HG02588 (cell line): ENCODE data around the gene IL22RA2.

Source experiments
- ATAC-seq: cut with Tn5 transposase; IDR thresholded peaks from one replicate; pipeline ENCODE4 v1.9.1; 2021; ENCODE audit warnings: mild to moderate bottlenecking, moderate library complexity; ENCODE audit not compliant: unreplicated experiment

Gene IL22RA2

DNA sequence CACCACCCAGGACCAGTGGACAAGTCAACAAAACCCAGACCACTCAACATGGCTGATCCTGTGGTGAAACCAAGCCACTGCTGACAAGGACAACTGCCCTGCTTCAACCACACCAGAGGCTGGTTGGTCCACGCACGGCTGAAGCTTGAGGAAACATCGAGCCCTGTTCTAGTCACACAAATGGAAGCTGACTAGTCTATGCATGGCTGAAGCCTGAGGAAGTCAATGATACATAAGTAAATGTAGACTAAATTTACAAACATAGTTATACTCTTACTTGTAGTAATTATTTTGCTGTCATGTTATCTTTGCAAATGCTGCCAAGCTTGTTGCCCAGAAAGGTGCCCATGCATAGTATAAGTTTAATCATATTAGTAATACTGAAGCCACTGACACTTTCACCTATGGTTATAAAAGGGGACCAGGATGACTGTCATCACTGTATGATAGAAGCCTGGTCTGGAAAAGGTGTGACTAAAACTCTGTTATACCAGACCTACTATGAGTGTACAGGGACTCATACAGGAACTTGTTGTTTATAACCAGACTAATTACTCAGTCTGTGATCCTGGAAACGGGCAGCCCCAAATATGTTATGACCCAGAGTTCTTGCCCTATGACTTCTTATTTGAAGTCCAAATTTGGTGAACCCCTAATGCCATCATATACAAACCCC lies 5.6 kb downstream of the IL22RA2 start:
- no peak for ATAC-seq

DNA sequence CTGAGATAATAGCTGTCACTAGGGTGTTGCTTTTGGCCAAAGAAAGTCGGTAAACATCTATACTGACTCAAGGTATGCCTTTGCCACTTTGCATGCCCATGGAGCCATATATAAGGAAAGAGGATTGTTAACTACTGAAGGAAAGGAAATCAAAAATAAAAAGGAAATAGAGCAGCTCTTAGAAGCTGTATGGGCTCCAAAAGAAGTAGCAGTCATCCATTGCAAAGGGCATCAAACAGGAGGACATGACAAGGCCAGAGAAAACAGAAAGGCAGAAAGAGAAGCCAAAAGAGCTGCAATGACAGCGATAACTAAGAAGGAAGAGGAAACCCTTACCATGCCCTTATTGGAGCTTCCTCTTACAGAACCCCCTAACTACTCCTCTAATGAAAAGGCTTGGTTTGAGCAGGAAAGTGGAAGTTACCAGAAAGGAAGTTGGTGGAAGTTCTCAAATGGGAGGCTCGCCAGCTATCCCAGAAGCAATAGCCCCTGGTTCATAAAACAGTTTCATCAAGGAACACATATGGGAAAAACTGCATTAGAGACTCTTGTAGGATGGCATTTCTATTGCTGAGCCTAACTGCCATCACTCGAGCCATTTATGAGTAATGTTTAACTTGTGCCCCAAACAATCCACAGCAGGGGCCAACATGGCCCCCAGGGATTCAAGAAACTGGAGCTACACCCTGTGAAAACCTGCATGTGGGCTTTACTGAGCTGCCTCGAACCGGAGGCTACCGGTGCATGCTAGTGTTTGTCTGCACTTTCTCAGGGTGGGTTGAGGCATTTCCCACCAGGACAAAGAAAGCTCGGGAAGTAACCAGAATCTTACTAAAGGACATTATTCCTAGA lies 7.0 kb downstream of the IL22RA2 start:
- ATAC-seq, result no peak

DNA sequence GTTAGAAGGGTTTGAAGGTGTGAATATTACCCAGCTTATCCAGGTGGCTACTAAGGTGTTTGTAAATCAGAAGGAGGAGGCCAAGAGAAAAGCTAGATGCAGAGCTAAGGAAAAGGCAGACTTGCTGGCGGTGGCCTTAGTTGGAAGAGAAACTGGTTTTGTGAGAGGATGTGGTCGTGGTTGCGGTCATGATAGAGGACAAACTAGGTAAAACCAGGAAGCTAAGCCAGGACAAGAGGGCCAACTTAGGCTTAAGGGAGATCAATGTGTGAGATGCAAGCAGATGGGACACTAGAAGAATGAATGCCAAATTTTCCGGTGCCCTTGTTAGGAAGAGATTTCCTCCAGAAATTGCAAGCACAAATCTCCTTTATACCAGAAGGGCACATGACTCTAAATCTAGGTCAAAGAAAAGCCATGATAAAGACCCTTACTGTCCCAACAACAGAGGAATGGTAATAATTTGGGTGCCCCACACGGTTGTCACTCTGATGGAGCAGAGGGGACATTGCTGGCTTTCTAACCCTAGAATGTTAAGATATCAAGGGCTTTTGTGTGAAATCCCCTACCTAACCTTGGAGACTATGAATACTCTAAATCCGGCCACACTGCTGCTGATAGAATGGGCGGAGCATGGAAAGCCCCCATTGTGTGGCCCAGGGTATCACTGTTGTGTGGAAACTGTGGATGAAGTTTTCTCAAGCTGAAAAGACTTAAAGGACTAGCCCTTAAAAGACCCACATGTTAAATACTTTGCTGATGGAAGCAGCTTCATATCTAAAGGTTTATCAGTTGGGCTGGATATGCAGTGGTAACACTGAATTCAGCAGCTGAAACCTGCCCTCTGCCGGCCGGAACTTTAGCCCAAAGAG lies 7.8 kb downstream of the IL22RA2 start:
- no peak for ATAC-seq

- ATAC-seq, result no peak
Measured at GRCh38 chr6:137163732-137164318, 9.6 kb downstream of the IL22RA2 start.

DNA sequence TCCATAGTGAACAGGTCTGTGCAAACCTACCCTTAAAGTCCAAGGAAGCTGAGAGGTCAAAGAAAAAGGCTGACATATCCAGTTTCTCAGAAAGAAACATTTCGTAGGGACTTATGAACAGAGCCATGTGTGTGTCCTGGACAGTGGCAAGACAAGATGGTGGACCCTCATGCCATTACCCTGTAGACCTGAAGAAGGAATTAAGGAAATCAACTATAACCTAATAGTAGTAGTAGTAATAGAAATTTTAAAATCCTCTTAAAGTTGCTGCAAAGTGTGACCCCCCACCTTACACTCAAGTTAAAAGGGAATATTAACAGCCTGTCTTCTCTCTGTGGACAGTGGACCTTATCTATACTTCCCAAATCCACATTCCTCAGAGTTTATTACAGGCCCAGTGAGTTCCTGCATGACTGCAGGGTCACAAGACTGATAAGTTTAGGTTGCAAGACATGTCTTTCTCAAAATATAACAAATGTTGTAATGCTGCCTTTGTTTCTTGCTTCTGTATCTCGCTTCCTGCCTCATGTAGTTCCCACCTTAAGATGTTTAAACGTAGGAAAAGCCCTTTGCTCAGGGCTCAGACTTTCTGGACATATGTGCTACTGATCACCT lies 10.6 kb downstream of the IL22RA2 start:
- ATAC-seq, result no peak

GRCh38 chr6:137161949-137162348 lies 11.5 kb downstream of the IL22RA2 start:
- no peak for ATAC-seq

GRCh38 chr6:137160763-137161162 lies 12.7 kb downstream of the IL22RA2 start:
- no peak for ATAC-seq

DNA sequence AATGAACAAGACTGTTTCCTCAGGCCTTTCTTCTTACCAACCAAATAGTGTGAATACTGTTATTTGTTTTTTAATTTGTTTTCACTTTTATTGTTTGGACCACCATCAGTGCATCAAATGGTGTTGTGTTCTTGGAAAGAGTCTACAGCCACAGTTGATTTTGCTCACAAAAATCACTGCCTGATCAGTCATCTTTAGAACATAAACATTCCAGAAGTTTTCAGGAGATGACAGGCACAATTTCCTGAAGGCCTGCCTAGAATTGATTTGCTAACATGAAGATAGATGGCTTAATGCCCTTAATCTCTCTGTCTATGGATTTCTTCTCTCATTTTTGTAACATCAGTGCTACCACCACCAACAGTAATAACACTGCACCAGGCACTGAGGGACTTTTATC lies 13.5 kb downstream of the IL22RA2 start:
- no peak for ATAC-seq

- ATAC-seq, result no peak
Measured at GRCh38 chr6:137157601-137158000, 15.8 kb downstream of the IL22RA2 start.

DNA sequence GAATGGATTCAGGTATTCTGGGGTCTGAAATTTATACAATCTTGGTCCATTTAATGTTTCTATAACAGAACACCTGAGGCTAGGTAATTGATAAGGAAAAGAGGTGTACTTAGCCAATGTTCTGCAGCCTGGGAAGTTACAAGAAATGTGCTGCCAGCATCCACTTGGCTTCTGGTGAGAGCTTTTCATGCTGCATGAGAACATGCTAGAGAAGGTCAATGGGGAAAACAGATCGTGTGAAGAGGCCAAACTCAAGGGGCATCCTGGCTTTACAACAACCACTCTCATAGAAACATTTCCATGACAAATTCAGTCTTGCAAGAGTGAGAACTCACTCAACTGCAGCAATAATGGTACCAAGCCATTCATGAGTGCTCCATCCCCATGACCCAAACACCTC lies 16.8 kb downstream of the IL22RA2 start:
- no peak for ATAC-seq

DNA sequence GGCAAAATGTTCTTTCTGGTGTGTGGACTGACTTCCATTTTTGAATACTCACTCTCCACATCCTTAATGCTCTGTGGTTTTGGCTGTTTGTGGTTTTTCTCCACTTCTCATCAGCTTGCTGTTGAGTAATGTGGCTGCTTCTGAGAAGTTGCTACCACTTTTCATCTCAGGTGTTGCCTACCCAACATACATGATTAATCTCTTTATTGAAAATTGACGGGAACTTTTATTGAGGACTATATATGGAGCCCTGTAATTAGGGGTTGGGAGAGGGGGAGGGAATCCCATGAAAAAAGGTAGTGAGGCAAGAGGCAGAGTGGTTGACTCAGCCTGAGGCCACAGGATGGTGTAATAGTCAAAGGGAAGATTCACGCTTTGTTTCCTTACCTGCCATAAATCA lies 17.6 kb downstream of the IL22RA2 start:
- ATAC-seq, result no peak

DNA sequence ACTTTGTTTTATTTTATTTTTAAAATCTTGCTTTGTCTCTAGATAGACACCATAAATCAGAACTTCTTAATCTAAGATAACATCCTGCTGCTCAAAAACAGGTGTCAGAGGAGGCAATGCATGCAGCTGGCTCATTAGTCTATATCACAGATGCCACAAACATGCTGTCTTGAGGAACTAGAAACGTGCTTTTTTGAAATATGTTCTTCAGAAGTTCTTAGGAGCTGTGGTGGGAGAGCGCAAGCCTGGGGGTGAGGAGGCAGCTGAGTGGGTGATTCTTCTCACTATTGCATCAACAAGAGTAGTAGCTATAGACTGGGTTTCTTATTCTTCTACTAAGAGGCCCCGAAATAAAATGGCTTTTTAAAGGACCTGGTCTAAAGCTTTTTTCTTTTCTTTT lies 23.4 kb downstream of the IL22RA2 start:
- no peak for ATAC-seq

DNA sequence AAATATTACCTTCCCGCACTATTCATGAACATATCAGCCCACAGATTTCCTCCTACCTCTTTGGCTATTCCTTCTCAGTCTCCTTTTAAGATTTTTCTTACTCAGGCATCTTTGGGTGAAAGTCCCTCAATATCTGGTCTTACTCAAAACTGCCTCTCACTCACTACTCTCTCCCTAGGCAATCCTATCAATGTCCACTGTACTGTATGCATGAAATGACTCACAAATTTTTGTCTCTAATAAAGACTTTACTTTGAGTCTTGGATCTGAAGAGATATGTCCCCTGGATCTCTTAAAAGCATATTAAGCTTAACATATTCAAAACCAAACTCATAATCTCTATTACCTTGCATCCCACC lies 24.4 kb downstream of the IL22RA2 start:
- no peak for ATAC-seq

GRCh38 chr6:137148306-137149034 lies 25.0 kb downstream of the IL22RA2 start:
- no peak for ATAC-seq

- ATAC-seq, result no peak
Measured at GRCh38 chr6:137147195-137147594, 26.2 kb downstream of the IL22RA2 start.

GRCh38 chr6:137146206-137146605 lies 27.2 kb downstream of the IL22RA2 start:
- no peak for ATAC-seq

GRCh38 chr6:137145421-137145820 lies 28.0 kb downstream of the IL22RA2 start:
- ATAC-seq, result no peak

DNA sequence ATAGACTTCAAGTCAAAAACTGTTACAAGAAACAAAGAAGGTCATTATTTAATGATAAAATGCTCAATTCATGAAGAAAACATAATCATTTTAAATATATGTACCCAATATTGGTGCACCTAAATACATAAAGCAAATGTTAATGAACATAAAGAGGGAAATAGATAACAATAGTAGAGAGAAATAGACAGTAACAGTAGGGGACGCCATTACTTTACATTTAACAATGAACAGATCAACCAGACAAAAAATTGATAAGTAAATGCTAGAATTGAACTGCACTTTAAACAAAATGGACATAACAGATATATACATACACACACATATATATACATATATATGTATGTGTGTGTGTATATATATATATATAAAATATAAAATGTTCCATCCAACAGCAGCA lies 37.4 kb downstream of the IL22RA2 start:
- no peak for ATAC-seq

DNA sequence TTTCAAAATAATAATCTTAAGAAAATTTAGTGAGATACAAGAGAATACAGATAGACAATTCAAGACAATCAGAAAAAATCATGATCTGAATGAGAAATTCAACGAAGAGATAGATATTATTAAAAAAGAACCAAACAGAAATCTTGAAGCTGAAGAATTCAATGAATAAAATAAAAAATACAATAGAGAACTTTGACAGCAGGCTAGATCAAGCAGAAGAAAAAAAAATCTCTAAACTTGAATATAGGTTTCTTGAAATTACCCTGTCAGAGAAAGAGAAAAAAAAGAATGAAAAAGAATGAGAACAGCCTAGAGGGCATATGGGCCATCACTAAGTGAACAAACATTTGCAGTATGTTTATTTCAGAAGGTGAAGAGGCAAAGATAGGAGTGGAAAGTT lies 39.0 kb downstream of the IL22RA2 start:
- ATAC-seq, result no peak

DNA sequence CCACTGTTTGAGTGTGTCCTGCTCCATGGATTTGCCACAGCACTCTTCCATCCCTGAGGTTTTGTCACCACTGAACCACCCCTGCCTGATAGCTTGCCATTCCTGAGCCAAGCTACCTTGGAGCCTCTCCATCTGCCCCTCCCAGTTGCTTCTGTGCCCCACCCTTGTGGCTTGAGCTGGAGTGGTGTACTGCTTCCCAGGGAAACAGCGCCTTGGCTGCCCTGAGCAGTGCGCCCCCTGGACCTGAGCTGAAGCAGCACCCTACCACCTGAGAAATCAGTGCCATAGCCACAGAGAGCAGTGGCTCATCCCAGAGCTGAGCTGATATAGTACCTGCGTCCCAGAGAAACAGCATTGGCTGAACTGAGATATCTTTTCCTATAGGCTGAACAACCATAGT lies 40.3 kb downstream of the IL22RA2 start:
- no peak for ATAC-seq
